Fibroblast of mammary gland (primary cell): ENCODE measurements around the gene POLD2.

Experiments used
- DNase-seq: peaks from one replicate; pipeline ENCODE4 v3.0.0-alpha.2; 2010; ENCODE audit warnings: low read depth
- H3K4me3 ChIP-seq: 2 replicates; pipeline ENCODE4 v1.5.1; 2011; ENCODE audit warnings: low read depth, mild to moderate bottlenecking, low read length, moderate library complexity; ENCODE audit not compliant: control insufficient read depth
- TF ChIP-seq, protein P1 (sequence below): conservative IDR thresholded peaks from 2 replicates; pipeline ENCODE4 v1.5.1; 2011; ENCODE audit warnings: low read depth, low read length, inconsistent platforms; ENCODE audit not compliant: control insufficient read depth, insufficient read depth

Gene POLD2

GRCh38 chr7:44107961-44108767, 15.2 kb downstream of the POLD2 start:
- DNase-seq, result no peak
- TF ChIP-seq, protein P1, sequence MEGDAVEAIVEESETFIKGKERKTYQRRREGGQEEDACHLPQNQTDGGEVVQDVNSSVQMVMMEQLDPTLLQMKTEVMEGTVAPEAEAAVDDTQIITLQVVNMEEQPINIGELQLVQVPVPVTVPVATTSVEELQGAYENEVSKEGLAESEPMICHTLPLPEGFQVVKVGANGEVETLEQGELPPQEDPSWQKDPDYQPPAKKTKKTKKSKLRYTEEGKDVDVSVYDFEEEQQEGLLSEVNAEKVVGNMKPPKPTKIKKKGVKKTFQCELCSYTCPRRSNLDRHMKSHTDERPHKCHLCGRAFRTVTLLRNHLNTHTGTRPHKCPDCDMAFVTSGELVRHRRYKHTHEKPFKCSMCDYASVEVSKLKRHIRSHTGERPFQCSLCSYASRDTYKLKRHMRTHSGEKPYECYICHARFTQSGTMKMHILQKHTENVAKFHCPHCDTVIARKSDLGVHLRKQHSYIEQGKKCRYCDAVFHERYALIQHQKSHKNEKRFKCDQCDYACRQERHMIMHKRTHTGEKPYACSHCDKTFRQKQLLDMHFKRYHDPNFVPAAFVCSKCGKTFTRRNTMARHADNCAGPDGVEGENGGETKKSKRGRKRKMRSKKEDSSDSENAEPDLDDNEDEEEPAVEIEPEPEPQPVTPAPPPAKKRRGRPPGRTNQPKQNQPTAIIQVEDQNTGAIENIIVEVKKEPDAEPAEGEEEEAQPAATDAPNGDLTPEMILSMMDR, result no peak
- no peak overlapping the region for H3K4me3 ChIP-seq

GRCh38 chr7:44107116-44107960, 16.0 kb downstream of the POLD2 start:
- TF ChIP-seq, protein P1, result no peak
- no peak overlapping the region for H3K4me3 ChIP-seq
- DNase-seq, result no peak

GRCh38 chr7:44106311-44107065, 16.9 kb downstream of the POLD2 start:
- no peak for DNase-seq
- H3K4me3 ChIP-seq, result no peak overlapping the region
- TF ChIP-seq, protein P1, result no peak

DNA sequence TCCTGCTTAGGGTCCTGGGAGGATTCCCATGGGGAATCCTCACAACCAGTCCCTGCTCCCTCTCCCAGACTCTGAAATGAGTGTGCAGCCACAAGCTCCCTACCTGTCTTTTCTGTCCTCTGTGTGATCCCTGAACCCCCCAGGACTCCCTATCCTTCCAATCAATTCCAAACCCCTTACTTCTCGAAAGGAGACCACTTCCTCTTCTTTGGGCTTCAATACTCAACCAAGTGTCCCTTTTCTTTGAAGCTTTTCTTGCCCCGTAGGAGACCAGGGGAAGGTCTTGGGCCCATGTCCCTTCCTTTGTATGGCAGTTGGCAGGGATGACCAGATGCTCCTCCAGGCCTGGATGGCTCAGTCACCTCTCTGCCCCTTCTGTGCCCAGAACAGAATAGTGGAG, 17.5 kb downstream of the POLD2 start:
- H3K4me3 ChIP-seq, result peak overlapping the region; percentile 66
- no peak for DNase-seq
- TF ChIP-seq, protein P1, result no peak

DNA sequence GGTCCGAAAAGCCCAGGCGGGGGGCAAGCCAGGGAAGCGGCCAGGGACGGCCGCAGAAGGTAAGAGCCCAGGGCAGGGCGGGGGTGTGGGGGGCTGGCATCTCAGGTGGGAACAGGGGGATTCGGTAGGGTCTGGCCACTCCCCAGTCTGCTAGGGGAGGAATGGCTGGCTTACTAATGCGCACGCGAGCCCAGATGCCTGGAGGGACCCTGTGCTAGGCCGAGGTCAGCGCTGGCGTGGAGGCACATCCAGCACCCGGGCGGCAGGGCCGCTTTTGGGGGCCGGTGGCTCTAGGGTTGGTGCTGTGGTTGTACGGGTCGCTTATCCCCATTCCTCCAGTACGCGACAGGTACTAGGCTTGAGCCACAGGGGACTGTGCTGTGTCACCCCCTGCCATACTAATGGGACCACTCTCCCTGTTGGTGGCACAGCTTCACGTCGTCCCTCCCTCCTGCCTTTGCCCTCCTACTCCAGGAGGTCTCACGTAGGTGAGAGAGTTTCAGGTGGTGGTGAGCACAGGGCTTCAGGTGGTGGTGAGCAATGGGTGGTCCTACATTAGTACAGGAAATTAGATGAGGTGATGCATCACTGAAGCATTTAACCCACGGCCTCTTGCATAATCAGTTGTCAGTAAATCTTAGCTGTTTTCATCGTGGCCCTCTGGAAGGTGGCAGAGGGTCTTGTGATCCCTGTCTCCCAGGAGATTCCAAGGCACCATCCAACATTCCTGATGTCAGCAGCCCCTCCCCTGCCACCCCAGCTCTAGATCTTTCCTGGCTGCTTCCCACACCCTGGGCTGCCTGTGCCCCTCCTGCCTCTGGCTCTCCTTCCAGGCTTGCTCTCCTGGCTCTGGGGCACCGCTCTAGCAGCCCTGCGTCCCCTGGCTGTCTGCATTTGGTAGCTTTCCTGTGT, 18.2 kb downstream of the POLD2 start:
- DNase-seq, result peak; percentile 82
- H3K4me3 ChIP-seq, result peak overlapping the region; percentile 66
- TF ChIP-seq, protein P1, result no peak
